Thyroid gland (tissue), 4 donors: ENCODE measurements around the gene SLAIN2. TPM values are rescaled to one million over a fixed set of nuclear protein-coding genes. Genes with fewer than 3 reads are reported as not detected.
"Not testable (repeated sequence)": the region's sequence is repeated elsewhere in the genome, so short reads cannot be mapped to it uniquely, and the experiment has no call there.

ENCODE experiments used
- DNase-seq, 2 donors: peaks; one replicate each; pipeline ENCODE4 v3.0.0-alpha.2; 2019
- H3K27ac ChIP-seq, 3 donors: fragments of 200-600 bp; sonication (generic); 1 replicate in 2 of 3; 2 replicates in 1 of 3; pipeline ENCODE4 v1.5.1; 2016 to 2019; ENCODE audit warnings: mild to moderate bottlenecking in 1 of 3, moderate library complexity in 1 of 3
- H3K27me3 ChIP-seq: fragments of 200-600 bp; sonication (generic); one replicate; pipeline ENCODE4 v1.5.1; 2019
- H3K36me3 ChIP-seq, 2 donors: fragments of 200-600 bp; sonication (generic); one replicate each; pipeline ENCODE4 v1.5.1; 2016 to 2019
- H3K4me1 ChIP-seq, 2 donors: fragments of 200-600 bp; sonication (generic); one replicate each; pipeline ENCODE4 v1.5.1; 2017 to 2019
- H3K4me3 ChIP-seq, 3 donors: fragments of 200-600 bp; sonication (generic); replicated peaks in 1 of 3; 1 replicate in 2 of 3; 2 replicates in 1 of 3; pipeline ENCODE4 v1.5.1; 2016; ENCODE audit warnings: mild to moderate bottlenecking in 1 of 3
- H3K9me3 ChIP-seq: fragments of 200-600 bp; sonication (generic); one replicate; pipeline ENCODE4 v1.5.1; 2017
- POLR2A ChIP-seq, 2 donors: fragments of 450-650 bp; IDR thresholded peaks; one replicate each; pipeline ENCODE4 v1.6.1; 2017; ENCODE audit warnings: antibody characterized with exemption in 2 of 2, mild to moderate bottlenecking in 2 of 2, moderate library complexity in 1 of 2
- WGBS, 2 donors: methylation state at CpG; one replicate each; pipeline ENCODE4 v1.1.5; 2017; 5-methylcytosine and 5-hydroxymethylcytosine counted together
- intact Hi-C: fragments of 100-400 bp; cut with DNase I; formaldehyde crosslinking; loops from one replicate; pipeline ENCODE4 v1.15.1; 2023
- total RNA-seq, 4 donors: library from RNA; depleted of rRNA; stranded (reverse); fragments of >200 nt; gene quantifications; one replicate each; pipeline ENCODE4 v1.2.3, GENCODE V29; 2016
- TF ChIP-seq, protein P1 (sequence below), 6 experiments: fragments of 200-600 bp in 3 of 6; fragments of 450-650 bp in 3 of 6; sonication (generic) in 3 of 6; IDR thresholded peaks; one replicate each; pipeline ENCODE4 v1.5.1; 2016 to 2019; ENCODE audit warnings: antibody characterized with exemption in 6 of 6, mild to moderate bottlenecking in 2 of 6, inconsistent platforms in 1 of 6, moderate library complexity in 1 of 6

Gene SLAIN2
- total RNA-seq, 4 donors from 2014 or later: 40.8 to 191 (median 82.5) TPM

DNA sequence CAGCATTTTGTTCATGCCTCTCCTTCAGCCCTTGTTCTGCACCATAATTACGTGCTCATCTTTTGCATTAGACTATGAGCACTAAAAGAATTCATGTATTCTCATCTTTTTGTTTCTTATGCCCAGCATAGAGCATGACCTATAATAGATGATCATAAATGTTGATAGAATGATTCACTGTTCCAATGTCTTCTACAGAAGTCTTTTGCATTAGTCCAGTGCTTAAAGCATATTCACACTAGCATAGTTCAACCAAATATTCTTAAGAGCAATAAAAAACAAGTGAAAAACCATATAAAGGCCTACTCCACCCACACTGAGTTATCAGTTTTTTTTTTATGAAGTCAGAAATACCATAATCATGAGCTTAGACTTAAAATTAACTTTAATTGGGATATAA lies 105.3 kb downstream of the SLAIN2 start:
- H3K27ac ChIP-seq: no peak overlapping the region
- H3K27me3 ChIP-seq: no peaks in the 10 kb centered on the region
- no peak for TF ChIP-seq POLR2A (IDR thresholded peaks at IDR 0.05)
- TF ChIP-seq, protein P1, sequence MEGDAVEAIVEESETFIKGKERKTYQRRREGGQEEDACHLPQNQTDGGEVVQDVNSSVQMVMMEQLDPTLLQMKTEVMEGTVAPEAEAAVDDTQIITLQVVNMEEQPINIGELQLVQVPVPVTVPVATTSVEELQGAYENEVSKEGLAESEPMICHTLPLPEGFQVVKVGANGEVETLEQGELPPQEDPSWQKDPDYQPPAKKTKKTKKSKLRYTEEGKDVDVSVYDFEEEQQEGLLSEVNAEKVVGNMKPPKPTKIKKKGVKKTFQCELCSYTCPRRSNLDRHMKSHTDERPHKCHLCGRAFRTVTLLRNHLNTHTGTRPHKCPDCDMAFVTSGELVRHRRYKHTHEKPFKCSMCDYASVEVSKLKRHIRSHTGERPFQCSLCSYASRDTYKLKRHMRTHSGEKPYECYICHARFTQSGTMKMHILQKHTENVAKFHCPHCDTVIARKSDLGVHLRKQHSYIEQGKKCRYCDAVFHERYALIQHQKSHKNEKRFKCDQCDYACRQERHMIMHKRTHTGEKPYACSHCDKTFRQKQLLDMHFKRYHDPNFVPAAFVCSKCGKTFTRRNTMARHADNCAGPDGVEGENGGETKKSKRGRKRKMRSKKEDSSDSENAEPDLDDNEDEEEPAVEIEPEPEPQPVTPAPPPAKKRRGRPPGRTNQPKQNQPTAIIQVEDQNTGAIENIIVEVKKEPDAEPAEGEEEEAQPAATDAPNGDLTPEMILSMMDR (IDR thresholded peaks at IDR 0.05): no peak
- no peak for DNase-seq
- intact Hi-C loops: no loop called here
- H3K4me3 ChIP-seq: no peak overlapping the region
- no peaks in the 10 kb centered on the region for H3K36me3 ChIP-seq
- H3K9me3 ChIP-seq: no peaks in the 10 kb centered on the region
- no peaks in the 10 kb centered on the region for H3K4me1 ChIP-seq
- 91 to 94% methylated on average over 1 of the region's 1 CpG for WGBS, 2 donors

DNA sequence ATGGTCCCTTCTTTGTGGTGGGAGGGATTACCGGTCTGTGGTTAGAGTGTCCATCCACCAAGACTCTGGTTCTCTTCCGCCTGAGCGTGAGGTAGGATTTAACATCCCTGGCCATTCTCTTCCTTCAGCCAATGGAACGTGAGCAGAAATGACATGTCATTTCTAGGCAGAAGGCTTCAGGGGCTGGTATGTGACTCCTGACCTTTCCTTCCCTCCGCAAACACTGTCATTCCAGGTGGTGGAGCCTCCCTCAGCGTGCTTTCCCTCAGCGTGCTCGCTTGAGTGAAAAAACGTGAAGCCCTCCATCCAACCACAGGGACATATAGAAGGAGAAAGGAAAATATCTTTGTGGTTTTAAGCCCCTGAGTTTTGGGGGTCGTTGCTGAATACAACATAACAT lies 107.8 kb downstream of the SLAIN2 start:
- WGBS, 2 donors: 90% methylated on average over 10 of the region's 10 CpGs
- TF ChIP-seq POLR2A (IDR thresholded peaks at IDR 0.05): no peak
- TF ChIP-seq, protein P1 (IDR thresholded peaks at IDR 0.05): no peak
- Histone ChIP-seq H3K27ac (no peak overlapping the region), H3K4me3 (no peak overlapping the region), H3K27me3 (no peaks in the 10 kb centered on the region), H3K4me1 (no peaks in the 10 kb centered on the region), H3K36me3 (no peaks in the 10 kb centered on the region), H3K9me3 (no peaks in the 10 kb centered on the region)
- no peak for DNase-seq
- intact Hi-C loops: no loop called here

DNA sequence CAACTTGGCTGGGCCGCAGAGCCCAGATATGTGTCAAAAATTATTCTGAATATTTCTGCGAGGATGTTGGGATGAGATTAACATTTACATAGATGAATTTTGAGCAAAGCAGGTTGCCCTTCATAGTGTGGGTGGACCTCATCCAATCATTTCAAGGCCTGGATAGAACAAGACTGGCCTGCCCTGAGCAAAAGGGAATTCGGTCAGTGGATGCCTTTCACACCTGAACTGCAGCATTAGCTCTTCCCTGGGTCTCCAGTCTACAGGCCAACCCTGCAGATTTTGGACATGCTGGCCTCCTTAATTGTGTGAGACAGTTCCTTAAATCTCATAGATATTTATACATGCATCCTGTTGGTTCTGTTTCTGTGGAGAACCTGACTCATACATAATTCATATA lies 109.4 kb downstream of the SLAIN2 start:
- H3K36me3 ChIP-seq: no peaks in the 10 kb centered on the region
- H3K27ac ChIP-seq: no peak overlapping the region
- no peak for DNase-seq
- intact Hi-C loops: no loop called here
- TF ChIP-seq, protein P1 (IDR thresholded peaks at IDR 0.05): no peak
- TF ChIP-seq POLR2A (IDR thresholded peaks at IDR 0.05): no peak
- WGBS, 2 donors: 97 to 99% methylated on average over 3 of the region's 3 CpGs
- no peaks in the 10 kb centered on the region for H3K9me3 ChIP-seq
- H3K4me1 ChIP-seq: no peaks in the 10 kb centered on the region
- no peak overlapping the region for H3K4me3 ChIP-seq
- no peaks in the 10 kb centered on the region for H3K27me3 ChIP-seq

GRCh38 chr4:48451656-48452055 lies 110.3 kb downstream of the SLAIN2 start:
- intact Hi-C loops, H3K36me3 ChIP-seq, DNase-seq, H3K4me3 ChIP-seq, H3K4me1 ChIP-seq, H3K9me3 ChIP-seq, H3K27ac ChIP-seq, H3K27me3 ChIP-seq: not testable (repeated sequence)
- WGBS, 2 donors: 91 to 92% methylated on average over 3 of the region's 3 CpGs

DNA sequence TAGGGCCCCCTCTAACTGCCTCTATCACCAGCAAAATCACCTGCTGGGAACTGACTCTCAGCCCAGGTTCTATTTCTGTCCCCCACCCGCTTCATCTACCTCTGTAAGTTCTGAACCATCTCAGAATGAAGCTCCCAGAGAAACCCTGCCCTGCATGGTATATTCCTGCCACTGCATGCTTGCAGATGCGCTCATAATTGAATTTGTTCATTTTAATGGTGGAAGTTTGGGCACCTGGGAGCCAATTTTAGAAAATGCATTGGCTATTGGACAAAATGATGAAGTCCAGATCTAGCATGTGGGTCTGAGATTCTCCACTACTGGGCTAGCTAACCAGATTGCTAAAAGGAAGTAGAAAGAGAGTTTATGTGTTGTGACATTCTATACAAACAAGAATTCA lies 113.3 kb downstream of the SLAIN2 start:
- no peaks in the 10 kb centered on the region for H3K27me3 ChIP-seq
- intact Hi-C loops: no loop called here
- TF ChIP-seq POLR2A (IDR thresholded peaks at IDR 0.05): no peak
- TF ChIP-seq, protein P1 (IDR thresholded peaks at IDR 0.05): no peak
- H3K27ac ChIP-seq: no peak overlapping the region
- no peaks in the 10 kb centered on the region for H3K4me1 ChIP-seq
- WGBS, 2 donors: 93 to 98% methylated on average over 2 of the region's 2 CpGs
- no peak overlapping the region for H3K4me3 ChIP-seq
- no peaks in the 10 kb centered on the region for H3K9me3 ChIP-seq
- H3K36me3 ChIP-seq: no peaks in the 10 kb centered on the region
- DNase-seq: no peak

GRCh38 chr4:48461000-48461399 lies 119.7 kb downstream of the SLAIN2 start:
- no peak for DNase-seq
- H3K4me1 ChIP-seq: no peaks in the 10 kb centered on the region
- no peaks in the 10 kb centered on the region for H3K36me3 ChIP-seq
- intact Hi-C loops: no loop called here
- no peak overlapping the region for H3K27ac ChIP-seq
- H3K4me3 ChIP-seq: no peak overlapping the region
- no peaks in the 10 kb centered on the region for H3K27me3 ChIP-seq
- no peaks in the 10 kb centered on the region for H3K9me3 ChIP-seq
- TF ChIP-seq, protein P1 (IDR thresholded peaks at IDR 0.05): no peak
- no peak for TF ChIP-seq POLR2A (IDR thresholded peaks at IDR 0.05)
